ENCODE measurements around the gene PUM2.

- TF ChIP-seq POLR2A (IDR thresholded peaks at IDR 0.05) (no peak), CTCF (IDR thresholded peaks at IDR 0.05) (no peak)
These were observed 49.7 kb upstream of the PUM2 start for GRCh38 chr2:20400306-20400705.
